NCI-H526 (cell line): ENCODE results near the gene CCDC38.
"Not testable (repeated sequence)": the region's sequence is repeated elsewhere in the genome, so short reads cannot be mapped to it uniquely, and the experiment has no call there.

Experiments
- DNase-seq, 2 experiments: peaks; one replicate each; lab custom pipeline; 2025; lab: John Stamatoyannopoulos, UW

Gene CCDC38

GRCh38 chr12:95942524-95943329 is at the start of gene CCDC38:
Gene CCDC38 (minus strand): TSS chr12:95942614. CDS start chr12:95936509, 6,105 bp downstream.
- peak; percentile 81 to 92 for DNase-seq

GRCh38 chr12:95990136-95990535 is 47.7 kb upstream of the CCDC38 start:
- no peak for DNase-seq

GRCh38 chr12:95989504-95990123 is 47.2 kb upstream of the CCDC38 start:
- DNase-seq, result no peak

- peak in 1 of 2 experiments; percentile 16 for DNase-seq
Observed at GRCh38 chr12:95988506-95989275, 46.3 kb upstream of the CCDC38 start.

- DNase-seq, result no peak
Observed at GRCh38 chr12:95986635-95987570, 44.5 kb upstream of the CCDC38 start.

GRCh38 chr12:95984682-95985081 is 42.3 kb upstream of the CCDC38 start:
- no peak for DNase-seq

- no peak for DNase-seq
Observed at GRCh38 chr12:95982602-95983001, 40.2 kb upstream of the CCDC38 start.

GRCh38 chr12:95980437-95980836 is 38.0 kb upstream of the CCDC38 start:
- no peak for DNase-seq

- DNase-seq, result no peak
Observed at GRCh38 chr12:95978774-95979173, 36.4 kb upstream of the CCDC38 start.

GRCh38 chr12:95978351-95978750 is 35.9 kb upstream of the CCDC38 start:
- DNase-seq, result no peak

GRCh38 chr12:95977764-95978305 is 35.4 kb upstream of the CCDC38 start:
- no peak for DNase-seq

- DNase-seq, result no peak
Observed at GRCh38 chr12:95976416-95976832, 34.0 kb upstream of the CCDC38 start.

GRCh38 chr12:95975491-95975890 is 33.1 kb upstream of the CCDC38 start:
- no peak for DNase-seq

GRCh38 chr12:95974358-95974757 is 31.9 kb upstream of the CCDC38 start:
- no peak for DNase-seq

GRCh38 chr12:95972832-95973456 is 30.5 kb upstream of the CCDC38 start:
- no peak for DNase-seq

- no peak for DNase-seq
Observed at GRCh38 chr12:95970905-95971304, 28.5 kb upstream of the CCDC38 start.

GRCh38 chr12:95969116-95969515 is 26.7 kb upstream of the CCDC38 start:
- not testable (repeated sequence) for DNase-seq

GRCh38 chr12:95967301-95967700 is 24.9 kb upstream of the CCDC38 start:
- DNase-seq, result no peak

- DNase-seq, result no peak
Observed at GRCh38 chr12:95966287-95966870, 24.0 kb upstream of the CCDC38 start.

GRCh38 chr12:95963096-95963495 is 20.7 kb upstream of the CCDC38 start:
- peak in 1 of 2 experiments; percentile 22 for DNase-seq
